SU-DHL-6 (cell line): ENCODE measurements around the gene PPFIA2.

Source experiments
- H2AFZ ChIP-seq: fragments of 200-600 bp; sonication (generic); 2 replicates; pipeline ENCODE4 v1.6.1; 2014; ENCODE audit warnings: low read depth, mild to moderate bottlenecking, moderate library complexity, mixed read lengths, antibody characterized with exemption, low read length; ENCODE audit not compliant: severe bottlenecking
- H3F3A ChIP-seq: fragments of 200-600 bp; shearing (Covaris generic); 2 replicates; pipeline ENCODE4 v1.6.0; 2016; ENCODE audit warnings: antibody characterized with exemption, mild to moderate bottlenecking; ENCODE audit not compliant: insufficient read depth
- H3K27ac ChIP-seq: fragments of 200-600 bp; sonication (generic); 2 replicates; pipeline ENCODE4 v1.5.1; 2016; ENCODE audit warnings: low read depth, mild to moderate bottlenecking, low read length, moderate library complexity, mixed read lengths
- H3K27me3 ChIP-seq: fragments of 200-600 bp; sonication (generic), shearing (Covaris generic); 2 replicates; pipeline ENCODE4 v1.6.0; 2014; ENCODE audit warnings: mild to moderate bottlenecking, low read length
- H3K36me3 ChIP-seq: fragments of 200-600 bp; sonication (generic); 2 replicates; pipeline ENCODE4 v1.6.1; 2014; ENCODE audit warnings: mild to moderate bottlenecking, low read length, mixed read lengths
- H3K4me2 ChIP-seq: fragments of 300-600, 200-600 bp; shearing (Covaris generic), sonication (generic); 2 replicates; pipeline ENCODE4 v1.6.0; 2014; ENCODE audit warnings: low read length, low read depth, mild to moderate bottlenecking; ENCODE audit not compliant: poor library complexity, severe bottlenecking
- H3K4me3 ChIP-seq: fragments of 200-600 bp; sonication (generic); 2 replicates; pipeline ENCODE4 v1.5.1; 2014; ENCODE audit warnings: antibody characterized with exemption, low read length, mild to moderate bottlenecking, mixed read lengths; ENCODE audit not compliant: insufficient read depth, poor library complexity, severe bottlenecking
- H3K79me2 ChIP-seq: fragments of 200-600 bp; sonication (generic); 2 replicates; pipeline ENCODE4 v1.6.1; 2014; ENCODE audit warnings: mild to moderate bottlenecking, low read length, moderate library complexity; ENCODE audit not compliant: insufficient read depth
- H3K9ac ChIP-seq: fragments of 200-600 bp; sonication (generic); 2 replicates; pipeline ENCODE4 v1.7.0; 2014; ENCODE audit warnings: mild to moderate bottlenecking, low read length
- H3K9me2 ChIP-seq: fragments of 200-600 bp; sonication (generic); replicated peaks from 2 replicates; pipeline ENCODE4 v1.6.1; 2014; ENCODE audit warnings: low read length; ENCODE audit not compliant: insufficient read depth
- H3K9me3 ChIP-seq: fragments of 200-600 bp; sonication (generic); 2 replicates; pipeline ENCODE4 v1.6.1; 2014; ENCODE audit warnings: low read length, mixed read lengths; ENCODE audit not compliant: insufficient read depth
- H4K20me1 ChIP-seq: fragments of 200-600 bp; sonication (generic); 2 replicates; pipeline ENCODE4 v1.6.1; 2014; ENCODE audit warnings: low read depth, mild to moderate bottlenecking, antibody characterized with exemption, low read length, moderate library complexity, mixed read lengths
- CTCF ChIP-seq: fragments of 200-600 bp; sonication (generic); IDR thresholded peaks from one replicate; pipeline ENCODE4 v1.5.1; 2017; ENCODE audit warnings: antibody characterized with exemption, mild to moderate bottlenecking, low read length, moderate library complexity; ENCODE audit not compliant: insufficient read depth, poor library complexity, severe bottlenecking
- EZH2phosphoT487 ChIP-seq: fragments of 200-600 bp; sonication (generic), shearing (Covaris generic); conservative IDR thresholded peaks from 2 replicates; pipeline ENCODE4 v1.6.1; 2018; ENCODE audit warnings: mild to moderate bottlenecking, antibody characterized with exemption, low read length, moderate library complexity, mixed read lengths

PPFIA2 gene

GRCh38 chr12:81705586-81705985 is 53.6 kb downstream of the PPFIA2 start:
- no peak overlapping the region for H3K9ac ChIP-seq
- H2AFZ ChIP-seq = no peak overlapping the region
- H3K79me2 ChIP-seq = no peaks in the 10 kb centered on the region
- H3K9me3 ChIP-seq = no peaks in the 10 kb centered on the region
- no peak overlapping the region for H3K27ac ChIP-seq
- no peaks in the 10 kb centered on the region for H3K9me2 ChIP-seq
- no peaks in the 10 kb centered on the region for H3K36me3 ChIP-seq
- no peaks in the 10 kb centered on the region for H3F3A ChIP-seq
- H3K27me3 ChIP-seq = no peaks in the 10 kb centered on the region
- no peaks in the 10 kb centered on the region for H4K20me1 ChIP-seq
- no peak overlapping the region for H3K4me2 ChIP-seq
- no peak for TF ChIP-seq CTCF
- TF ChIP-seq EZH2phosphoT487 = no peak
- H3K4me3 ChIP-seq = no peak overlapping the region

DNA sequence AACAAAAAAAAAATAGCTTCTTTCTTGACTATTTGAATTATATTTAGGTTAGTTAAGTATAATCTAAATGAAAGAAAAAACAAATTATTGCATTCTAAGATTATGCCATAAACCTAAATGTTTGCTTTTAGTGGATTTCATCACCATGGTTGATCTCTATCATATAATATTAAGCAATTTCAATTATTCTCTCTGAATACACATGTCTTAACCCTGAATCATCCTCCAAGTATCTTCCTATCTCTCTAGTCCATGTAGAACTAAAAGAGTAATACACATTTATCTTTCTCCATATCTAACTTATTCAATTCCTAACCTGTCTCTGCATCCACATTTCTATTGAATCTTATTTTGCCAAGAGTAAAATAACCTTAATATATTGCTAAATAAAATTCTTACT is 59.6 kb downstream of the PPFIA2 start:
- Histone ChIP-seq H3K27me3 (no peaks in the 10 kb centered on the region), H3K79me2 (no peaks in the 10 kb centered on the region), H3K27ac (no peak overlapping the region), H3K36me3 (no peaks in the 10 kb centered on the region), H4K20me1 (no peaks in the 10 kb centered on the region), H3K4me3 (no peak overlapping the region), H3K4me2 (no peak overlapping the region), H3K9ac (no peak overlapping the region), H3K9me2 (no peaks in the 10 kb centered on the region), H3K9me3 (no peaks in the 10 kb centered on the region), H2AFZ (no peak overlapping the region), H3F3A (no peaks in the 10 kb centered on the region)
- TF ChIP-seq CTCF = no peak
- no peak for TF ChIP-seq EZH2phosphoT487

DNA sequence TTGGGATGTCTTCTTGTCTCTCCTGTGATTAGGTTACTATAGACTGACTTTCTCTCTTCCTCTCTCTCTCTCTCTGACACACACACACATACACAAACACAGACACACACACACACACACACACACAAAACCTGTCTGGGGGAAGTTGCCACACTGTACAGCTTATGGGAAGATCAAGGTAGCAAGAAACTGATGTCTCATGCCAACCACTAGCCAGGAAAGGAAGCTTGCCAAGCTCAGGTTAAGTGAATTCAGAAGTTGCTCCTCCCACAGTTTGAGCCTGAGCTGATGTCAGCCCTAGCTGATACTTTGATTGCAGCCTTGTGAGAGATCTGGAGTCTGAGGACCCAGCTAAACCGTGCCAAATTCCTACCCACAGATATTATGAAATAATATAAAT is 67.1 kb downstream of the PPFIA2 start:
- no peak overlapping the region for H3K4me3 ChIP-seq
- H2AFZ ChIP-seq = no peak overlapping the region
- no peaks in the 10 kb centered on the region for H3K36me3 ChIP-seq
- no peaks in the 10 kb centered on the region for H4K20me1 ChIP-seq
- TF ChIP-seq EZH2phosphoT487 = no peak
- no peak for TF ChIP-seq CTCF
- no peaks in the 10 kb centered on the region for H3K27me3 ChIP-seq
- no peak overlapping the region for H3K9ac ChIP-seq
- H3F3A ChIP-seq = no peaks in the 10 kb centered on the region
- H3K4me2 ChIP-seq = no peak overlapping the region
- H3K79me2 ChIP-seq = no peaks in the 10 kb centered on the region
- no peak overlapping the region for H3K27ac ChIP-seq
- no peaks in the 10 kb centered on the region for H3K9me3 ChIP-seq
- no peaks in the 10 kb centered on the region for H3K9me2 ChIP-seq

GRCh38 chr12:81683881-81684280 is 75.3 kb downstream of the PPFIA2 start:
- no peak overlapping the region for H3K27ac ChIP-seq
- no peaks in the 10 kb centered on the region for H3K9me2 ChIP-seq
- H3K27me3 ChIP-seq = no peaks in the 10 kb centered on the region
- H4K20me1 ChIP-seq = no peaks in the 10 kb centered on the region
- no peak overlapping the region for H3K4me2 ChIP-seq
- no peak overlapping the region for H3K4me3 ChIP-seq
- no peak for TF ChIP-seq CTCF
- TF ChIP-seq EZH2phosphoT487 = no peak
- H3K36me3 ChIP-seq = no peaks in the 10 kb centered on the region
- no peaks in the 10 kb centered on the region for H3K79me2 ChIP-seq
- H3K9ac ChIP-seq = no peak overlapping the region
- H3F3A ChIP-seq = no peaks in the 10 kb centered on the region
- no peaks in the 10 kb centered on the region for H3K9me3 ChIP-seq
- H2AFZ ChIP-seq = no peak overlapping the region
